Measurements from ENCODE around the gene STX4.

STX4 gene

GRCh38 chr16:31020536-31020935 is 12.8 kb upstream of the STX4 start:
- no peak for TF ChIP-seq CTCF (IDR thresholded peaks at IDR 0.05; ENCODE audit: poor library complexity, severe bottlenecking)
- DNase-seq (ENCODE audit: low spot score) (no peak), ATAC-seq (ENCODE audit: low read depth) (no peak)
- no peaks in the 10 kb centered on the region for H3K27me3 ChIP-seq (ENCODE audit: insufficient read depth, poor library complexity, severe bottlenecking)
- H3K4me1 ChIP-seq (ENCODE audit: insufficient read depth, poor library complexity, severe bottlenecking) = no peaks in the 10 kb centered on the region
- H3K27ac ChIP-seq (ENCODE audit: poor library complexity, severe bottlenecking) = no peak overlapping the region
- no peaks in the 10 kb centered on the region for H3K36me3 ChIP-seq (ENCODE audit: low read depth)
- H3K4me3 ChIP-seq (ENCODE audit: severe bottlenecking) = no peak overlapping the region
- no peaks in the 10 kb centered on the region for H3K9me3 ChIP-seq (ENCODE audit: severe bottlenecking)

- Histone ChIP-seq H3K9me3 (ENCODE audit: severe bottlenecking) (no peaks in the 10 kb centered on the region), H3K4me3 (ENCODE audit: severe bottlenecking) (no peak overlapping the region), H3K27me3 (ENCODE audit: insufficient read depth, poor library complexity, severe bottlenecking) (no peaks in the 10 kb centered on the region), H3K27ac (ENCODE audit: poor library complexity, severe bottlenecking) (no peak overlapping the region), H3K36me3 (ENCODE audit: low read depth) (no peaks in the 10 kb centered on the region), H3K4me1 (ENCODE audit: insufficient read depth, poor library complexity, severe bottlenecking) (no peaks in the 10 kb centered on the region)
- ATAC-seq (ENCODE audit: low read depth) (no peak), DNase-seq (ENCODE audit: low spot score) (no peak)
- no peak for TF ChIP-seq CTCF (IDR thresholded peaks at IDR 0.05; ENCODE audit: poor library complexity, severe bottlenecking)
Measured at GRCh38 chr16:31022544-31023251, 10.7 kb upstream of the STX4 start.

GRCh38 chr16:31023252-31023602 is 10.1 kb upstream of the STX4 start:
- Histone ChIP-seq H3K27ac (ENCODE audit: poor library complexity, severe bottlenecking) (no peak overlapping the region), H3K4me1 (ENCODE audit: insufficient read depth, poor library complexity, severe bottlenecking) (no peaks in the 10 kb centered on the region), H3K36me3 (ENCODE audit: low read depth) (no peaks in the 10 kb centered on the region), H3K4me3 (ENCODE audit: severe bottlenecking) (no peak overlapping the region), H3K9me3 (ENCODE audit: severe bottlenecking) (no peaks in the 10 kb centered on the region), H3K27me3 (ENCODE audit: insufficient read depth, poor library complexity, severe bottlenecking) (no peaks in the 10 kb centered on the region)
- no peak for ATAC-seq (ENCODE audit: low read depth)
- TF ChIP-seq CTCF (IDR thresholded peaks at IDR 0.05; ENCODE audit: poor library complexity, severe bottlenecking) = no peak
- no peak for DNase-seq (ENCODE audit: low spot score)

- Histone ChIP-seq H3K27me3 (ENCODE audit: insufficient read depth, poor library complexity, severe bottlenecking) (no peaks in the 10 kb centered on the region), H3K9me3 (ENCODE audit: severe bottlenecking) (no peaks in the 10 kb centered on the region), H3K4me1 (ENCODE audit: insufficient read depth, poor library complexity, severe bottlenecking) (no peaks in the 10 kb centered on the region), H3K27ac (ENCODE audit: poor library complexity, severe bottlenecking) (no peak overlapping the region), H3K36me3 (ENCODE audit: low read depth) (no peaks in the 10 kb centered on the region), H3K4me3 (ENCODE audit: severe bottlenecking) (no peak overlapping the region)
- DNase-seq (ENCODE audit: low spot score) (no peak), ATAC-seq (ENCODE audit: low read depth) (no peak)
- no peak for TF ChIP-seq CTCF (IDR thresholded peaks at IDR 0.05; ENCODE audit: poor library complexity, severe bottlenecking)
Measured at GRCh38 chr16:31023627-31024226, 9.6 kb upstream of the STX4 start.

- TF ChIP-seq CTCF (IDR thresholded peaks at IDR 0.05; ENCODE audit: poor library complexity, severe bottlenecking) = no peak
- ATAC-seq (ENCODE audit: low read depth) (no peak), DNase-seq (ENCODE audit: low spot score) (no peak)
- H3K36me3 ChIP-seq (ENCODE audit: low read depth) = no peaks in the 10 kb centered on the region
- no peaks in the 10 kb centered on the region for H3K9me3 ChIP-seq (ENCODE audit: severe bottlenecking)
- H3K4me1 ChIP-seq (ENCODE audit: insufficient read depth, poor library complexity, severe bottlenecking) = no peaks in the 10 kb centered on the region
- no peak overlapping the region for H3K4me3 ChIP-seq (ENCODE audit: severe bottlenecking)
- no peaks in the 10 kb centered on the region for H3K27me3 ChIP-seq (ENCODE audit: insufficient read depth, poor library complexity, severe bottlenecking)
- H3K27ac ChIP-seq (ENCODE audit: poor library complexity, severe bottlenecking) = no peak overlapping the region
Measured at GRCh38 chr16:31025339-31025738, 8.0 kb upstream of the STX4 start.

Measured in RWPE2 (cell line).